ENCODE results near the gene HYCC2. TPM values are rescaled to one million over a fixed set of nuclear protein-coding genes. Genes with fewer than 3 reads are reported as not detected.

HYCC2 gene
- total and polyA plus RNA-seq, 2 of the 8 experiments (the other 6 are each of a cell fraction or from before 2014, with no cell fraction given): 0.86 to 8.0 TPM

DNA sequence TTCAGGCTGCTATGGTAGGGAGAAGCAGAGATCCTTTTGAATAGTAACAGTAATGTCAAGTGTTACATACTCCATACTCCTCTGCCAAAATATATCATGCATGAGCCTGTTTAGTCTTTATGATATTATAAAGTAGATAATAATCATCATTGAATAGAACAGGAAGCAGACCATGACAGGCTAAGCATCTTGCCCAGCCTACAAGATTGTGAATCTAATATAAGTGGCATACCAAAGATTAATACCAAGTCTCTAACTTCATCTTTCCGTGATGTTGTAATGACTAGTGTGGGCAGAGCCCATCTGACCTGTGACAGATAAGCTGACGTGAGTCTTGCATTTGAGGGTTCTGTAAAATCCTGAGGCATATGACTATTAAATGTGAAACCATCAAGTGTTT is 13.4 kb upstream of the HYCC2 start:
- Histone ChIP-seq H4K20me1 (replicated peaks in 1 of 2; ENCODE audit: control insufficient read depth in 1 of 2, insufficient read depth in 2 of 2, low read length in 2 of 2) (no peaks in the 10 kb centered on the region), H3K18ac (ENCODE audit: extremely low read depth, low read length) (no peak overlapping the region), H4K8ac (ENCODE audit: extremely low read depth, insufficient read depth, low read length) (no peak overlapping the region), H3K27me3 (replicated peaks in 1 of 4; ENCODE audit: control insufficient read depth in 3 of 4, extremely low read depth in 1 of 4, insufficient read depth in 3 of 4, low read length in 3 of 4) (no peaks in the 10 kb centered on the region), H3K4ac (replicated peaks; ENCODE audit: insufficient read length, low read depth, low read length) (no peak overlapping the region), H3K56ac (replicated peaks; ENCODE audit: insufficient read length, low read depth, low read length) (no peak overlapping the region), H3K79me1 (ENCODE audit: low read depth, low read length) (no peaks in the 10 kb centered on the region), H3K9ac (replicated peaks in 1 of 4; ENCODE audit: extremely low read depth in 1 of 4, low read depth in 3 of 4, low read length in 3 of 4) (no peak overlapping the region), H3K9me3 (ENCODE audit: insufficient read depth in 2 of 2, low read depth in 1 of 2, low read length in 1 of 2) (no peaks in the 10 kb centered on the region), H2AK5ac (ENCODE audit: low read depth, low read length) (no peak overlapping the region), H4K5ac (ENCODE audit: insufficient read length, low read depth, low read length) (no peak overlapping the region), H3K14ac (ENCODE audit: insufficient read length) (no peak overlapping the region), H2BK12ac (ENCODE audit: low read depth, low read length) (no peak overlapping the region), H2BK15ac (ENCODE audit: low read length) (no peak overlapping the region), H3K23me2 (ENCODE audit: low read depth, low read length) (no peaks in the 10 kb centered on the region), H3K4me2 (ENCODE audit: insufficient read depth in 1 of 2, low read depth in 2 of 2, low read length in 2 of 2) (no peak overlapping the region), H3K4me3 (ENCODE audit: extremely low read depth in 1 of 4, insufficient read depth in 2 of 4, low read depth in 3 of 4, low read length in 4 of 4) (no peak overlapping the region), H2AFZ (ENCODE audit: low read length) (no peak overlapping the region), H2BK20ac (ENCODE audit: low read length) (no peak overlapping the region), H3K23ac (ENCODE audit: insufficient read length) (no peak overlapping the region), H3K36me3 (ENCODE audit: control insufficient read depth in 2 of 4, insufficient read depth in 4 of 4, low read length in 3 of 4) (peaks cover 0 to 3% (median 0%) of the 10 kb centered on the region in 4 experiments; a peak in 1 of 8 replicates), H2BK120ac (replicated peaks; ENCODE audit: low read depth, low read length) (no peak overlapping the region), H4K91ac (replicated peaks; ENCODE audit: insufficient read length, low read length) (no peak overlapping the region), H3K27ac (ENCODE audit: low read depth, low read length) (no peak overlapping the region), H3K79me2 (ENCODE audit: control insufficient read depth in 1 of 2, insufficient read depth in 2 of 2, low read length in 2 of 2) (no peaks in the 10 kb centered on the region), H3K4me1 (replicated peaks in 1 of 4; ENCODE audit: control insufficient read depth in 3 of 4, insufficient read depth in 4 of 4, low read length in 3 of 4) (no peaks in the 10 kb centered on the region), H2BK5ac (ENCODE audit: low read depth, low read length) (no peak overlapping the region)
- WGBS, 2 experiments (ENCODE audit: extremely low coverage in 1 of 2, insufficient coverage in 1 of 2, insufficient read length in 1 of 2, insufficient replicate concordance in 2 of 2, low coverage in 1 of 2, low lambda C conversion rate in 2 of 2, missing lambda C conversion rate in 1 of 2): 94% methylated on average over 2 of the region's 2 CpGs; no CpG with 5 or more reads in 1 of the 2 experiments
- no peak for DNase-seq (ENCODE audit: low read depth in 1 of 2, low spot score in 2 of 2)
- ChIA-PET POLR2A (ENCODE audit: partially characterized antibody) (no interaction called here), CTCF (ENCODE audit: partially characterized antibody) (interaction anchor here (0.6 to 1.0 kb wide), 3 partner anchors 14 to 74 kb away, joined by 3 to 6 read pairs (median 3); no protein-coding TSS in a partner anchor)
- no peak for FAIRE-seq
- TF ChIP-seq SAP30 (IDR thresholded peaks at IDR 0.05; ENCODE audit: insufficient read depth, insufficient replicate concordance, low read length) (no peak), POU5F1 (IDR thresholded peaks at IDR 0.05; ENCODE audit: low read depth, low read length) (no peak), BACH1 (IDR thresholded peaks at IDR 0.05; ENCODE audit: low read length) (no peak), NANOG (IDR thresholded peaks at IDR 0.05; ENCODE audit: insufficient read depth, low read depth, low read length, poor library complexity, severe bottlenecking) (no peak), TAF7 (optimal IDR thresholded peaks at IDR 0.05; ENCODE audit: borderline replicate concordance, low read depth, low read length) (no peak), CTBP2 (IDR thresholded peaks at IDR 0.05; ENCODE audit: borderline replicate concordance, insufficient read depth, insufficient read length, low read length) (no peak), GABPA (IDR thresholded peaks at IDR 0.05; ENCODE audit: borderline replicate concordance, insufficient read depth, low read length) (no peak), SRF (IDR thresholded peaks at IDR 0.05; ENCODE audit: low read depth, low read length) (no peak), CHD1 (IDR thresholded peaks at IDR 0.05; ENCODE audit: low read depth, low read length) (no peak)
- TF ChIP-seq, protein P1, sequence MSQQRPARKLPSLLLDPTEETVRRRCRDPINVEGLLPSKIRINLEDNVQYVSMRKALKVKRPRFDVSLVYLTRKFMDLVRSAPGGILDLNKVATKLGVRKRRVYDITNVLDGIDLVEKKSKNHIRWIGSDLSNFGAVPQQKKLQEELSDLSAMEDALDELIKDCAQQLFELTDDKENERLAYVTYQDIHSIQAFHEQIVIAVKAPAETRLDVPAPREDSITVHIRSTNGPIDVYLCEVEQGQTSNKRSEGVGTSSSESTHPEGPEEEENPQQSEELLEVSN (IDR thresholded peaks at IDR 0.05): no peak
- TF ChIP-seq, protein P2, sequence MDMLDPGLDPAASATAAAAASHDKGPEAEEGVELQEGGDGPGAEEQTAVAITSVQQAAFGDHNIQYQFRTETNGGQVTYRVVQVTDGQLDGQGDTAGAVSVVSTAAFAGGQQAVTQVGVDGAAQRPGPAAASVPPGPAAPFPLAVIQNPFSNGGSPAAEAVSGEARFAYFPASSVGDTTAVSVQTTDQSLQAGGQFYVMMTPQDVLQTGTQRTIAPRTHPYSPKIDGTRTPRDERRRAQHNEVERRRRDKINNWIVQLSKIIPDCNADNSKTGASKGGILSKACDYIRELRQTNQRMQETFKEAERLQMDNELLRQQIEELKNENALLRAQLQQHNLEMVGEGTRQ (IDR thresholded peaks at IDR 0.05; ENCODE audit: low read length): no peak

Measured in H1 (cell line).